ENCODE data around the gene IFRD2. TPM values are rescaled to one million over a fixed set of nuclear protein-coding genes. Genes with fewer than 3 reads are reported as not detected.

The IFRD2 gene
- total and polyA plus RNA-seq, 2 of the 8 experiments (the other 6 are each of a cell fraction or from before 2014, with no cell fraction given) = 76.7 to 88.8 TPM

- TF ChIP-seq NANOG (IDR thresholded peaks at IDR 0.05; ENCODE audit: insufficient read depth, low read depth, low read length, poor library complexity, severe bottlenecking) (no peak), POLR2A (IDR thresholded peaks at IDR 0.05; ENCODE audit: control extremely low read depth in 1 of 2, low read depth in 2 of 2, low read length in 2 of 2) (peak in 1 of 2 experiments; percentile 84; a peak in 2 of 3 replicates), KDM4A (IDR thresholded peaks at IDR 0.05; ENCODE audit: low read depth, low read length, severe bottlenecking) (peak; percentile 29), POU5F1 (IDR thresholded peaks at IDR 0.05; ENCODE audit: low read depth, low read length) (no peak), JUND (IDR thresholded peaks at IDR 0.05; ENCODE audit: low read length) (peak; percentile 91), TBP (IDR thresholded peaks at IDR 0.05; ENCODE audit: low read depth, low read length) (peak; percentile 47; the same call in 1 of the 2 replicates), RXRA (IDR thresholded peaks at IDR 0.05; ENCODE audit: insufficient read depth, low read depth, low read length) (no peak), GABPA (IDR thresholded peaks at IDR 0.05; ENCODE audit: borderline replicate concordance, insufficient read depth, low read length) (no peak; the same call in 1 of the 2 replicates), MAFK (IDR thresholded peaks at IDR 0.05; ENCODE audit: low read depth, low read length) (no peak), SP4 (IDR thresholded peaks at IDR 0.05; ENCODE audit: low read length) (no peak), CBX8 (IDR thresholded peaks at IDR 0.05; ENCODE audit: borderline replicate concordance, low read depth, low read length) (no peak), KDM1A (IDR thresholded peaks at IDR 0.05; ENCODE audit: borderline replicate concordance, low read length) (no peak), SIX5 (IDR thresholded peaks at IDR 0.05; ENCODE audit: low read depth, low read length) (no peak), CTCF (IDR thresholded peaks at IDR 0.05; ENCODE audit: control extremely low read depth in 1 of 3, insufficient read depth in 1 of 3, low read depth in 1 of 3, low read length in 3 of 3) (peak in 2 of 3 experiments; percentile 93 to 96; a peak in 3 of 4 replicates), KDM5A (IDR thresholded peaks at IDR 0.05; ENCODE audit: low read length) (no peak), GTF2F1 (IDR thresholded peaks at IDR 0.05; ENCODE audit: borderline replicate concordance, low read depth, low read length) (no peak)
Measured at GRCh38 chr3:50260027-50260941, 31.9 kb downstream of the IFRD2 start (continued).

Measured in H1 (cell line).